Dendritic cell treated with granulocyte-macrophage colony-stimulating factor and Interleukin-4, amounts not matched to agents 40 ng/mL and 50 ng/mL, for 4 days (primary cell): ENCODE measurements around the gene LRRC32.
"Not testable (repeated sequence)": the region's sequence is repeated elsewhere in the genome, so short reads cannot be mapped to it uniquely, and the experiment has no call there.

Experiments used
- H3K27ac Mint-ChIP-seq: one replicate; pipeline ENCODE4 v1.8.0; 2022; ENCODE audit warnings: mild to moderate bottlenecking, mixed read lengths
- H3K27me3 Mint-ChIP-seq: one replicate; pipeline ENCODE4 v1.8.0; 2022; ENCODE audit warnings: mild to moderate bottlenecking, mixed read lengths
- H3K36me3 Mint-ChIP-seq: one replicate; pipeline ENCODE4 v1.8.0; 2022; ENCODE audit warnings: low read depth, mixed read lengths
- H3K4me1 Mint-ChIP-seq: one replicate; pipeline ENCODE4 v1.8.0; 2022; ENCODE audit warnings: low read depth, mixed read lengths
- H3K4me3 Mint-ChIP-seq: one replicate; pipeline ENCODE4 v1.8.0; 2022; ENCODE audit warnings: mild to moderate bottlenecking, moderate library complexity, mixed read lengths
- H3K9me3 Mint-ChIP-seq: one replicate; pipeline ENCODE4 v1.8.0; 2022; ENCODE audit warnings: mixed read lengths
- intact Hi-C: fragments of 100-400 bp; cut with micrococcal nuclease; formaldehyde crosslinking; loops from one replicate; pipeline ENCODE4 v1.15.0; 2022

LRRC32 gene

DNA sequence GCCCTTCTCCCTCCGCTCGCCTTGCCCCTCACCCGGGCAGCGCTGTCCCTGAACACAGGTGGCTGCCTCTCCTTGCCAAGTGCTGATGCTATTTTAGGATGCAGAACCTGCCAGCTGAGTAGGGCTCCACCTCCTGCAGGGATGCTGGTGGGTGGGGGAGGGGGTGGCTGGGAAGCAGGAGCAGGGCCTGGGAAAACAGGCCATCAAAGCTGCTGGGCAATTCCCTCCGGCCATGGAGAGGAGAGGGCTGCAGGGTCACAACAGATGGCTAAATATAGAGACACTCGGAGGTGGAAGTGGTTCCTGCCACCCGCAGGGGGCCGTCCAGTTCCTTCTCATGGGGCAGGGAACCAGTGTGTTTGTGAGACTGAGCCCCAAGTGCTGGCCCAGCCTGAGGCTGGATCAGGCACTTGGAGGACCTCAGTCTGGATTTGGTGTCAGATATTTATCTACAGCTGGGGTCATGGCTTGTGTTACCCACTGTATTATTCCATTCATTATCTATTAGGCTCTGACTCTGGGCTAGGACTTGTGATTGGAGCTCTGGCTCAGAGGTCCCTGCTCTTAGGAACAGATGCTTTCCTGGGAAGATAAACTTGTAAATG is 59.6 kb downstream of the LRRC32 start:
- no peaks in the 10 kb centered on the region for H3K36me3 Mint-ChIP-seq

DNA sequence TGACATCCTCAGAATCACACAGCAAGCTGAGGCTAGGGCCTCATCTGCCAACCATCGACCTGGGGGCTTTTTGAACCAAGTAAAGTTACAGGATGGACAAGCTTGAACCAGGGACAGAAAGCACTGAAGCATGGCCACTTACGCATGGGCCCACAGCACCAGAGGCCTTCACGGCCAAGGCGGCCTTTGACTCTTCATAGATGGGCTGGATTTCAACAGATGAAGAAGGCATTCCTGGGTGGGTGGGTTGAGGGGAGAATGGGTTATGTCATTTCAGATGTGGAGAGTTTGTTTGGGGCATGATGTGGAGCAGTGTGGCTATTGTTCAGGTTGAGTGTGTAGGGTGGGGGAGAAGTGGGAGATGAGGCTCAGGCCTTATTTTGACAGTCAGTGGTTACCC is 60.2 kb downstream of the LRRC32 start:
- no peaks in the 10 kb centered on the region for H3K9me3 Mint-ChIP-seq
- no peak overlapping the region for H3K4me3 Mint-ChIP-seq
- no peak overlapping the region for H3K27ac Mint-ChIP-seq
- H3K36me3 Mint-ChIP-seq = no peaks in the 10 kb centered on the region
- H3K27me3 Mint-ChIP-seq = peaks cover 32% of the 10 kb centered on the region
- intact Hi-C loops = loop anchor here (2.0 kb wide), 1 partner anchor 70 kb away; no protein-coding TSS in a partner anchor
- H3K4me1 Mint-ChIP-seq = peaks cover 26% of the 10 kb centered on the region

More for the DNA sequence above, 59.6 kb downstream of the LRRC32 start:
- H3K9me3 Mint-ChIP-seq = no peaks in the 10 kb centered on the region
- intact Hi-C loops = loop anchor here (2.0 kb wide), 1 partner anchor 70 kb away; no protein-coding TSS in a partner anchor
- no peak overlapping the region for H3K4me3 Mint-ChIP-seq
- H3K27ac Mint-ChIP-seq = no peak overlapping the region
- H3K4me1 Mint-ChIP-seq = peaks cover 23% of the 10 kb centered on the region
- H3K27me3 Mint-ChIP-seq = peaks cover 36% of the 10 kb centered on the region

DNA sequence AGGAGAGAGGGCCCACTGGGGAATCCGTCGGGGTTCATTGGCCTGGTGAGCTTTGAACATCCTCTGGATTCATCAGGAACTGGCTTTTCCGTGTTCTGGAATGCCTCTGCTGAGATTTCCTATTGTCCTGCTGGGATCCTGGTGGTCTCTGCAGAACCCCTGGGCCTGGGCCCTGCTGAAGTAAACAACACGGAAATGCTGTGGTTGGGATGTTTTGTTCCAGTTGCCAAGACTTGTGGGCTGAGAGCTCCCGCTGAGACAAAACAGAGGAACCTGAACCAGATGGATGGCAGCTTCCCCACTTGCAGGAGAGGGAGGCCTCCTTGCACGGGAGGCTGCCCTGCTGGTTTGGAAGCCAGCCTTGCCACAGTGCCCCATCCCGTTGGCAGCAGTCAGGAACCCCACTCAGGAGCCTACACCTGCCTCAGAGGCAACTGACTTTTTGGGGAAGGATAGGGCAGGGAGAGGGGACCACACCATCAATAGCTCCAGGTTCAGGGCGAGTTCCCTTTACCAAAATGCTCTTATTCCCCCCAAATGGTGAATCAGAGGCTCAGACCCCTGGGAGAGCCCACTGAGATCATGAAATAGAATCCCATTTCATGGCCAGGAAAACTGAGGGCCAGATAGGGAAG is 60.7 kb downstream of the LRRC32 start:
- Mint-ChIP-seq H3K4me1 (peaks cover 26% of the 10 kb centered on the region), H3K27me3 (peaks cover 31% of the 10 kb centered on the region), H3K36me3 (no peaks in the 10 kb centered on the region), H3K27ac (no peak overlapping the region), H3K4me3 (no peak overlapping the region), H3K9me3 (no peaks in the 10 kb centered on the region)
- intact Hi-C loops = loop anchor here (2.0 kb wide), 1 partner anchor 71 kb away; no protein-coding TSS in a partner anchor

DNA sequence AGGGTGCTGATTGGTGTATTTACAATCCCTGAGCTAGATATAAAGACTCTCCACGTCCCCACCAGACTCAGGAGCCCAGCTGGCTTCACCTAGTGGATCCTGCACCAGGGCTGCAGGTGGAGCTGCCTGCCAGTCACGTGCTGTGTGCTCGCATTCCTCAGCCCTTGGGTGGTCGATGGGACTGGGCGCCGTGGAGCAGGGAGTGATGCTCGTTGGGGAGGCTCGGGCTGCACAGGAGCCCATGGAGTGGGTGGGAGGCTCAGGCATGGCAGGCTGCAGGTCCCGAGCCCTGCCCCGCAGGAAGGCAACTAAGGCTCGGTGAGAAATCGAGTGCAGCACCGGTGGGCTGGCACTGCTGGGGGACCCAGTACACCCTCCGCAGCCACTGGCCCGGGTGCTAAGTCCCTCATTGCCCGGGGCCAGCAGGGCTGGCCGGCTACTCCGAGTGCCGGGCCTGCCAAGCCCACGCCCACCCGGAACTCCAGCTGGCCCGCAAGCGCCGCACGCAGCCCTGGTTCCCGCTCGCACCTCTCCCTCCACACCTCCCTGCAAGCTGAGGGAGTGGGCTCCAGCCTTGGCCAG is 61.6 kb downstream of the LRRC32 start:
- H3K36me3 Mint-ChIP-seq, H3K27ac Mint-ChIP-seq, H3K4me3 Mint-ChIP-seq, H3K9me3 Mint-ChIP-seq, intact Hi-C loops: not testable (repeated sequence)
- H3K27me3 Mint-ChIP-seq = peaks cover 34% of the 10 kb centered on the region
- H3K4me1 Mint-ChIP-seq = peaks cover 26% of the 10 kb centered on the region

DNA sequence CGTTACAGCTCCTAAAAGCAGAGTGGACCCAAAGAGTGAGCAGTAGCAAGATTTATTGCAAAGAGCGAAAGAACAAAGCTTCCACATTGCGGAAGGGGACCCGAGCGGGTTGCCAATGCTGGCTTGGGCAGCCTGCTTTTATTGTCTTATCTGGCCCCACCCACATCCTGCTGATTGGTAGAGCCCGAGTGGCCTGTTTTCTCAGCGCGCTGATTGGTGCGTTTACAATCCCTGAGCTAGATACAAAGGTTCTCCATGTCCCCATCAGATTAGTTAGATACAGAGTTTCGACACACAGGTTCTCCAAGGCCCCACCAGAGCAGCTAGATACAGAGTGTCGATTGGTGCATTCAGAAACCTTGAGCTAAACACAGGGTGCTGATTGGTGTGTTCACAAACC is 62.3 kb downstream of the LRRC32 start:
- H3K36me3 Mint-ChIP-seq, H3K4me3 Mint-ChIP-seq, H3K27ac Mint-ChIP-seq, H3K9me3 Mint-ChIP-seq, intact Hi-C loops: not testable (repeated sequence)
- Mint-ChIP-seq H3K4me1 (peaks cover 26% of the 10 kb centered on the region), H3K27me3 (peaks cover 36% of the 10 kb centered on the region)
